Measurements from ENCODE around the gene PBRM1. TPM values are rescaled to one million over a fixed set of nuclear protein-coding genes. Genes with fewer than 3 reads are reported as not detected.

PBRM1 gene
- total and polyA plus RNA-seq, 2 experiments from 2014 or later, result 42.6 to 60.3 TPM

DNA sequence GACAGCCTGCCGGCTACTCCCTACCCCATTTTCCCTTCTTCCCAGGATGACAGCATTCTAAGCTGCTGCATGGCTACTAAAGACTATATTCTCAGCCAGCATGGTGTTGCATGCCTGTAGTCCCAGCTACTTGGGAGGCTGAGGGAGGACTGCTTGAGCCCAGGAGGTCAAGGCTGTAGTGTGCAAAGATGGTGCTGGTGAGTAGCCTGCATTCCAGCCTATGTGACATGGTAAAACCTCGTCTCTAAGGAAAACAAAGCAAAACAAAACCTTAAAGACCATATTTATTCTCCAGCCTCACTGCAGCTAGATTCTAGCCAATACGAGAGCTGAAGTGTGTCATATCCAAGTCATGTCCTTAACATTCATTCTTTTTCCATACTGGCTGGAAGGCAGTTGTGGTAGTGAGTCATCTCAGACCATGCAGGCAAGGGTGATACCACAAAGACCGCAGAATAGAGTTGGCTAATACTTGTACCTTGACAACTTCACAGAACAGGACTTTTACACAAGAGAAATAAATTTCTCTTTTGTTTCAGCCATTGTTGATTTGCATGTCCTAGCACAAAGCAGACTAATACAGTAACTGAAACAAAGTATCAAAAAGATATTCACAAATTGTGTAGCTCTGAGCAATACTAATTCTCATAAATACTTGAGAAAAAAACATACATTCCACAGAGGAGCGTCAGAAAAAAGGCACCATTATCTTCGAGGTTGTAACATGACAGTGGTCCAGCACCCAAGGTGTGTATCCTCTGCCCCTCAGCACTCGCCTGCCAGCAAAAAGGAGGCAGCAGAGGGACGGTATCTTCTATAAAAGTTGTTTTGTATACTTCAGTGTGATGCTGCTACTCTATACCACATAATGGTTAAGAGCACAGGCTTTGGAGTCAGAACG is 14.8 kb downstream of the PBRM1 start:
- peak; percentile 98 for DNase-seq
- Histone ChIP-seq H3F3A (ENCODE audit: insufficient read depth) (peaks cover 48% of the 10 kb centered on the region), H2AFZ (no peak overlapping the region), H3K4me2 (ENCODE audit: unreplicated experiment) (peak overlapping the region; percentile 89), H3K27ac (peak overlapping the region; percentile 99), H3K4me1 (ENCODE audit: insufficient read depth) (peaks cover 47% of the 10 kb centered on the region), H3K27me3 (replicated peaks; ENCODE audit: insufficient read depth) (no peaks in the 10 kb centered on the region), H3K9ac (peak overlapping the region; percentile 87), H3K79me2 (ENCODE audit: insufficient read depth) (peaks cover 63% of the 10 kb centered on the region), H3K9me2 (ENCODE audit: insufficient read depth) (no peaks in the 10 kb centered on the region), H3K9me3 (ENCODE audit: low read depth) (no peaks in the 10 kb centered on the region), H3K4me3 (peak overlapping the region; percentile 53), H4K20me1 (ENCODE audit: insufficient read depth) (no peaks in the 10 kb centered on the region), H3K36me3 (ENCODE audit: low read depth) (peaks cover 5% of the 10 kb centered on the region)
- TF ChIP-seq EZH2phosphoT487 (IDR thresholded peaks at IDR 0.05; ENCODE audit: insufficient read depth, low read depth) (0 out of 2 replicates have a peak, but pooled peaks have one; percentile 55), EZH2 (IDR thresholded peaks at IDR 0.05; ENCODE audit: insufficient read depth, poor library complexity, severe bottlenecking) (no peak)
- WGBS, 2 experiments (ENCODE audit: low coverage in 1 of 2, low lambda C conversion rate in 2 of 2, missing lambda C conversion rate in 2 of 2), result 14 to 15% methylated on average over 9 of the region's 9 CpGs
- in situ Hi-C loops (cut with MboI), result no loop called here

DNA sequence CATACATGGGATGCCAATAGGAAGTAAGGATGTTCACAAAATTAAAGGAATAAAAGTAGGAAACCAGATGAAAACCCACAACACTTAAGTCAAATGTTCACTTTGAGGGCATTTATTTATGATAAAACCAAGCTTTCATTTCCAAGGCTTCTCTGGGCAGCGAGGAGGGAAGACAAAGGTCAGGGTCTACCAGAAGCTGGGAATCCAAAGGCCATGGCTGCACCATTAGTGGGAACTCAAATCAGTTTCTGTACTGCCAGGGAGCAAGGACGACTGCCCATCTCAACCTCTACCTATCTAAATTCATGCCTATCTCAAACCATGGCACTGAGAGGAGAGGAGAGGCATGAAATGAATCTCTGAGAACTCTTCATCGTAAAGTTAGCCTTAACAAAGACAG is 22.6 kb downstream of the PBRM1 start:
- H3K36me3 ChIP-seq (ENCODE audit: low read depth), result peaks cover 35% of the 10 kb centered on the region
- H3K79me2 ChIP-seq (ENCODE audit: insufficient read depth), result peaks cover 57% of the 10 kb centered on the region
- no peaks in the 10 kb centered on the region for H3K9me2 ChIP-seq (ENCODE audit: insufficient read depth)
- no peaks in the 10 kb centered on the region for H3K27me3 ChIP-seq (replicated peaks; ENCODE audit: insufficient read depth)
- 96% methylated on average over 3 of the region's 3 CpGs for WGBS, 2 experiments (ENCODE audit: low coverage in 1 of 2, low lambda C conversion rate in 2 of 2, missing lambda C conversion rate in 2 of 2)
- no peak overlapping the region for H3K4me3 ChIP-seq
- H4K20me1 ChIP-seq (ENCODE audit: insufficient read depth), result no peaks in the 10 kb centered on the region
- no peaks in the 10 kb centered on the region for H3K9me3 ChIP-seq (ENCODE audit: low read depth)
- no peak overlapping the region for H3K9ac ChIP-seq
- no peak overlapping the region for H3K4me2 ChIP-seq (ENCODE audit: unreplicated experiment)
- no peak for TF ChIP-seq EZH2 (IDR thresholded peaks at IDR 0.05; ENCODE audit: insufficient read depth, poor library complexity, severe bottlenecking)
- no peak for TF ChIP-seq EZH2phosphoT487 (IDR thresholded peaks at IDR 0.05; ENCODE audit: insufficient read depth, low read depth)
- no peaks in the 10 kb centered on the region for H3F3A ChIP-seq (ENCODE audit: insufficient read depth)
- no peak overlapping the region for H2AFZ ChIP-seq
- DNase-seq, result no peak
- peaks cover 2% of the 10 kb centered on the region; the same call in 1 of the 2 replicates for H3K4me1 ChIP-seq (ENCODE audit: insufficient read depth)
- H3K27ac ChIP-seq, result no peak overlapping the region
- in situ Hi-C loops (cut with MboI), result no loop called here

DNA sequence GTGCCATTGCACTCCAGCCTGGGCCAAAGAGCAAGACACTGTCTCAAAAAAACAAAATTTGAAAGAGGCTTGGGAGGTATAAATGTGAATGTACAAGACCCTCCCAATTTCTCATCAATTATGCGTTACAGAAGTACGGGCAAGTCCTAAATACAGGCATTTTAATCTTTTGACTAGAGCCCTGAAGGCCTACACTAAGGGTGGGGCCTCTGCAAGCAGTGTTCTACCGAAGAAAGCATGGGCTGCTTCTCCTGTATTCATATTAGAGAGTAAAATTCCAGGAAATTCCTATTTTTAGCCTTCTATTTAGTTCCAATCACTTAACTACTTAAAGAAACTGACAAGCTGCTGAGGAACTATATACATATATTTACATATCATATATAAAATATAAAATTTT is 25.7 kb downstream of the PBRM1 start:
- in situ Hi-C loops (cut with MboI), result no loop called here
- Histone ChIP-seq H3K27ac (no peak overlapping the region), H4K20me1 (ENCODE audit: insufficient read depth) (no peaks in the 10 kb centered on the region), H3K4me1 (ENCODE audit: insufficient read depth) (no peaks in the 10 kb centered on the region), H3K36me3 (ENCODE audit: low read depth) (peaks cover 62% of the 10 kb centered on the region), H3K9me3 (ENCODE audit: low read depth) (no peaks in the 10 kb centered on the region), H3K4me3 (no peak overlapping the region), H3K79me2 (ENCODE audit: insufficient read depth) (peaks cover 42% of the 10 kb centered on the region), H3K27me3 (replicated peaks; ENCODE audit: insufficient read depth) (no peaks in the 10 kb centered on the region), H3K9ac (no peak overlapping the region), H3K9me2 (ENCODE audit: insufficient read depth) (no peaks in the 10 kb centered on the region), H3F3A (ENCODE audit: insufficient read depth) (no peaks in the 10 kb centered on the region), H2AFZ (no peak overlapping the region), H3K4me2 (ENCODE audit: unreplicated experiment) (no peak overlapping the region)
- 74 to 75% methylated on average over 3 of the region's 3 CpGs for WGBS, 2 experiments (ENCODE audit: low coverage in 1 of 2, low lambda C conversion rate in 2 of 2, missing lambda C conversion rate in 2 of 2)
- no peak for TF ChIP-seq EZH2 (IDR thresholded peaks at IDR 0.05; ENCODE audit: insufficient read depth, poor library complexity, severe bottlenecking)
- TF ChIP-seq EZH2phosphoT487 (IDR thresholded peaks at IDR 0.05; ENCODE audit: insufficient read depth, low read depth), result no peak
- no peak for DNase-seq

DNA sequence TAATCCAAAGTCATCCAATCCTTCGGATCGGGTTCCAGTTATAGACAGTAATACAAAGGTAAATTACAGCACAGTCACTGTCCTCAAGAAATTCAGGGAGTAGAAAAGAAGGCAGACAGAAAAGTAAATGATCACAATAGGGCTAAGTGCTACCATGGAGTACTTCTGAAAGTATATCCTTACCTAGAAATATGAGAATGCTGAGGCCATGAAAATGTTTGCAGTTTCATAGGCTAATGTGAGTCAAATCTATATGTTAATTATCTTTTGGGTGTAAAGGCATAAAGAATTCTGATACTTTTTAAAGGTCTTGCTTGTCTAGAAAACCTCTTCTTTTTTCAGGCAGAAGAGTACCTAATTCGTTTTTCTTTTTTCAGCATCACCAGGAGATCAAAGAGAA is 29.8 kb downstream of the PBRM1 start:
- no peak for DNase-seq
- WGBS, 2 experiments (ENCODE audit: low coverage in 1 of 2, low lambda C conversion rate in 2 of 2, missing lambda C conversion rate in 2 of 2), result 84 to 86% methylated on average over 3 of the region's 3 CpGs
- Histone ChIP-seq H3K4me1 (ENCODE audit: insufficient read depth) (no peaks in the 10 kb centered on the region; the same call in 1 of the 2 replicates), H4K20me1 (ENCODE audit: insufficient read depth) (no peaks in the 10 kb centered on the region), H3K4me2 (ENCODE audit: unreplicated experiment) (no peak overlapping the region), H3K9me2 (ENCODE audit: insufficient read depth) (no peaks in the 10 kb centered on the region), H3K79me2 (ENCODE audit: insufficient read depth) (peaks cover 7% of the 10 kb centered on the region), H3K27ac (no peak overlapping the region), H3F3A (ENCODE audit: insufficient read depth) (peaks cover 7% of the 10 kb centered on the region), H3K4me3 (no peak overlapping the region), H3K27me3 (replicated peaks; ENCODE audit: insufficient read depth) (no peaks in the 10 kb centered on the region), H3K36me3 (ENCODE audit: low read depth) (peaks cover 60% of the 10 kb centered on the region), H3K9me3 (ENCODE audit: low read depth) (no peaks in the 10 kb centered on the region), H2AFZ (no peak overlapping the region), H3K9ac (no peak overlapping the region)
- in situ Hi-C loops (cut with MboI), result no loop called here
- TF ChIP-seq EZH2 (IDR thresholded peaks at IDR 0.05; ENCODE audit: insufficient read depth, poor library complexity, severe bottlenecking), result no peak
- TF ChIP-seq EZH2phosphoT487 (IDR thresholded peaks at IDR 0.05; ENCODE audit: insufficient read depth, low read depth), result no peak

All from GM23248 (cell line).